ENCODE data around the gene APOBEC3B.
"Not testable (repeated sequence)": the region's sequence is repeated elsewhere in the genome, so short reads cannot be mapped to it uniquely, and the experiment has no call there.

The APOBEC3B gene

GRCh38 chr22:38952281-38952993, 29.7 kb upstream of the APOBEC3B start:
- no peak for DNase-seq

DNA sequence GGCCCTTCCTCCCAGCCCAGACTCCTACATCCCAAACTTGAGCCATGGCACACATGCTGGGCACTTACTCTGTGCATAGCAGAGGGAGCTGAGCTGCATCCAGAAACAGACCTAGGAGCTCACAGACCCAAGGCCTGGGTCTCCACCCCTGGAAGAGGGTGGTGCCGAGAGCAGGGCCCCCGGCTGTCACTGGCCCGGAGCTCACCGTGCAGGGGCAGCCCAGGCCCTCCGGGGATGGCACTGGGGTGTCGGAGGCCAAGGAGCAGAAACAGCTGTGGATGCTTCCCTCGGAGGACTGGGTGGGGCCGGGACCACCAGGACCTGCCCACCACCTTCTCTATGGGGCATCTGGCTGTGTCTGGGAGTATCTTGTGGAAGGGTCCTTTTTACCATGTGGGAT, 29.1 kb upstream of the APOBEC3B start:
- no peak for DNase-seq

DNA sequence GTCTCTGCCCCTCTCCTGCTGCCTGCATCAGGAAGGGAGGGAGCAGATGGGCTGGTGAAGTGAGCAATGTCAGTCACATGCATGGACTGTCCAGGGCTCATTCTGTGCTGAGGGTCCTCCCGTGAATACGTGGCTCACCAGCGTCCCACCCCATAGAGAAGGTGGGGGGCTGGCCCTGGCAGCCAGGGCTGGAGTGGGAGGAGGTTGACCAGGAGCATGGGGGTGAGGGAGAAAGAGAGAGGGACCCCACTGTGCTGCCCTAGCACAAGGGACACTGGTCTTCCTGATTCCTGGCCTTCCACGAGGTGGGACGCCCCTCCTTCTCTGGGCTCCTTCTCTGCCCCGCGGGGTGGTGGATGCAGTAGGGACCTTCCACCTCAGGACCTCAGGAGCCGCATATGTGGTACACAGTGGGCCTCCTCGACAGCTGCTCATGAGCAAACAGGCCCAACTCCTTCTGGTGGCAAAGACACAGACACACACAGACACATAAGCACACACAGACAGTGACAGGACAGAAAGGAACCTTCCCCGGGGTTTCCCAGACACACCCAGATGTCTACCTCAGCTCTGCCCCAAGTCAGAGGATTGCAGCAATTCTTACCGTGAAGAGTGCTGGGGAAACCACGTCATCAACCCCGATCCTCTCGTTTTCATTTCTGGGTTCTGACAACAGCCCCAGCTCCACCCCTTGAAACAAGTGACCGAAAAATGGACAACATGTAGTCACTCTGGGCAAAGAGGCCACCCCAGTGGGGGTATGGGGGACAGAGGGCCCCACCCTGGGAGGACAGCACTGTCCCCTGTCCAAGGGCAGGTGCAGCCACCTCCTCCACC, 28.4 kb upstream of the APOBEC3B start:
- DNase-seq: no peak

DNA sequence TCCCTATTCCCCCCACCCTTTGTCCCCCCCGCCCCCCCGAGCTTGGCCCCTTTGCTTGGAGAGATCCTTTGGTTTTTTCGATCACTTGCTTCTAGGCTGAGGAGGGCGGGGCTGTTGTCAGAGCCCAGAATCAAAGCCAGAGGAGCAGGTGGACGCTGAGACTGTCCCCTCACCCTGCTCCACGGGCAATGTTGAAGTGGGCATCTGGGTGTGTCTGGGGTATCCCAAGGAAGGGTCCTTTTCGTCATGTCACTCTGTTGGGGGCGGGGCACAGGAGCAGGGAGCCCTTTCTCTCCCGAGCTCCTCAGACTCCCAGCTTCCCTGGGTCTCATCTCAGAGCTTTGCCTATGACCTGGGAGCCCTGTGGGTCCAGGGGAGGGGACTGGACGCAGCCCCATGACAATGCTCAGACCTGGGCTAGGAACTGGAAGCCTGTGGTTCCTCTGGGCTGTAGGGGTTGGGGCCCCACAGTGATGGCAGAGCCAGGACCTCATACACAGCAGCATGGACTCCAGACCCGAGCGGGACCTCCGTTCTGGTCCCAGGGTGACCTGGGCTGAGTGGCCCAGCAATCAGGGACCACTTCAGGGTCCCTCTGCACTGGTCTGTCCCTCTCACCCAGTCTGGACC, 27.6 kb upstream of the APOBEC3B start:
- DNase-seq: no peak

- no peak for DNase-seq
These were observed 26.8 kb upstream of the APOBEC3B start for GRCh38 chr22:38955250-38955905.

DNA sequence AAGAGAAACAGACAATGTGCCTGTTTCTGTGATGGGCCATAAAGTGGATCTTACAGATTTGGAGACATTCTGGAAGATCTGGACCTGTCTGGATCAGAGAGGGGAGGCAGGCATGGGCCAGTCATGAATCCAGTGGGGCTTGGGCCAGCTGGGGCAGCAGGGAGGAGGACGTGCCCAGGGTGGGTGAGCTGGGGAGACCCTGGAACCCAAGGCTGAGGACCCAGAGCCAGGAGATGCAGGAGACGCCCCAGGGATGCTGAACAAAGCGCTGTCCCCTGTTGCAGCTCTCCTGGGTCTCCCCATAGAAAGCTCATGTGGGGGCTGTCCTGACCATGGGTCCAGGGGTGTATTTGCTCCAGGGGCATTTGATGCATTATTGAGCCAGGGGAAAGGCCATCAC, 26.2 kb upstream of the APOBEC3B start:
- DNase-seq: no peak

DNA sequence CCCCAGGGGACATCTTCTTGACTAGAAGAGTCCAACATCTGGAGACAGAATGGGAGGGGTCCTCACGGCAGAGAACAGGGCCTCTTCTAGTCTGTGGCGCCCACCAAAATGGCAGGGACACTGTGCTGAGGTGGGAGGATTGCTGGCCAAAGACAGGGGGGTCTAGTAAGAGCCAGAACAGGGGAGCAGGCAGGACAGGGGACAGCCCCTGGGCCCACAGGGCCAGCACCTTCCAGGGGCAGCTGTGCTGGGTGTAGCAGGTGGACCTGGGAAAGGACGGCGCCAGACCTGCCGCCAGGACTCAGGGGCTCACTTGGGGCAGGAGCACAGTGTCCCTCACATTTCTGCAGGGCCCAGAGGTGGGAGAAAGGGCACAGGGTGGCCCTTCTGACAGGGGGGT, 25.6 kb upstream of the APOBEC3B start:
- no peak for DNase-seq

GRCh38 chr22:38957046-38957770, 24.9 kb upstream of the APOBEC3B start, which contains the start of gene APOBEC3A:
TSS of gene APOBEC3A (plus strand) at chr22:38957609. CDS start at chr22:38957692, 83 bp downstream.
- DNase-seq: no peak

DNA sequence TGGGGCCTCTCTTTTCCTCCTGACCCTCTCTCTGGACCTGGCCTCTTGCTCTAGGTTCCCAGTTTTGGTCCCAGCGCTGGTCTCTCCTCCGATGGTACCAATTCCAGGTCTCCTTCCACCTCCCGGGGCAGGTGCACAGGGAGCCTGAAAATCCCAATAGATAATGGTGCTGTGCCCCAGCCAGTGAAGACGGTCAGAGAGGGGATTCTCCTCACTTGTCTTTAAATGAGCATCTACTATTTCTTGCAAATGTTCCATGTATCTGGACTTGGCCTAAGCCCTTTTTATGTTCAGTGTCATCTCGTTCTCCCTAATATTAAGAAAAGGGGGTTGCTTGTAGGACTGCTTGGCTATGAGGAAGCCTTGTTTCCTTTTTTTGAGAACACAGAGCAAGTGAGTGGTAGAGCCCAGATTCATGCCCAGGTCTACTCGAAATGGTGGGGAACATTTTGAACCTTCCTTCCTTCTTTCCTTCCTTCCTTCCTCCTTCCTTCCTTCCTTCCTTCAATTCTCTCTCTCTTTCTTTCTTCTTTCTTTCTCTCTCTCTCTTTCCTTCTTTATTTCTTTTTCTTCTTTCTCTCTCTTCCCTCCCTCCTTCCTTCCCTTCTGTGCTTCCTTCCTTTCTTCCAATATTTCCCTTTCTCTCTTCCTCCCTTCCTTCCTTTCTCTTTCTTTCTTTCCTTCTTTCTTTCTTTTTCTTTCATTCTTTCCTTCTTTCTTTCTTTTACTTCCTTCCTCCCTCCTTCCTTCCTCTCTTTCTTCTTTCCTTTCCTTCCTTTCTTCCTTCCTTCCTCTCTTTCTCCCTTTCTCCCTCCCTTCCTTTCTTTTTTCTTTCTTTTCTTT, 24.1 kb upstream of the APOBEC3B start:
- no peak for DNase-seq

GRCh38 chr22:38958651-38958943, 23.6 kb upstream of the APOBEC3B start:
- not testable (repeated sequence) for DNase-seq

DNA sequence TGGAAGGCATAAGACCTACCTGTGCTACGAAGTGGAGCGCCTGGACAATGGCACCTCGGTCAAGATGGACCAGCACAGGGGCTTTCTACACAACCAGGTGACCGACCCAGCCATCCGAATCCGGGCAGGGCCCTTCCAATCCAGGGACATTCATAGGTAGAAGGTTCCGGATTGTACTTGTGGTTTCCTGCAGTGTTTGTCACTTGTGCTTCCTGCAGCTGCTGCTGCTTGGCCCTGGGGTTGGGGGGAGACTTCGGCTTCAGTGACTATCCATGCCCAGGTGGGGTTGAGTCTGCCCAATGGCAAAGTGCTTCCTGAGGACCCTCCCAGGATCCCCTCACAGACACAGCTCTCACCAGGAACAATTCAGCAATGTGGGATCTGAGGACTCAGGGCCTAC, 22.6 kb upstream of the APOBEC3B start:
- no peak for DNase-seq

- DNase-seq: not testable (repeated sequence)
These were observed 21.5 kb upstream of the APOBEC3B start for GRCh38 chr22:38960673-38961072.

DNA sequence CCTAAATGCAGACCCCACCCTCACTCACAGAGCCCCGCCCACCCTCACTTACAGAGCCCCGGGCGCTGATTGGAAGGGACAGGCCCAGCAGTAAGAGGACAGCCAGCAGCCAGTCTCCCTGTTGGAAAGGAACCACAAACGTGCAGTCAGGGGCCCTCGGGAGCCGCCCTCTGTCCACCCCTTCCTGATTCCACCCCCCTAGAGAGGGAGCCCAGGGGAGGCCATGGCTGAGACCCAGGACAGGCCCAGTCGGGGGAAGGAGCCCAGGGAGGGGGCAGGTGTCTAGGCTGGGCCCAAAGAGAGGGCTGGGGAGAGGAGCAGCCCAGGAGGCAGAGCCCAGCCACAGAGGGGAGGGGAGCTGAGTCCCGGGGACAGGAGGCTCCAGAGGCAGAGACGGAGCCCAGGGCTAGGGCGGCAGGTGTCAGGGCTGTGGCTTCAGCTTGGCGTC, 18.8 kb upstream of the APOBEC3B start:
- DNase-seq: not testable (repeated sequence)

GRCh38 chr22:38963872-38964271, 18.3 kb upstream of the APOBEC3B start:
- DNase-seq: no peak

DNA sequence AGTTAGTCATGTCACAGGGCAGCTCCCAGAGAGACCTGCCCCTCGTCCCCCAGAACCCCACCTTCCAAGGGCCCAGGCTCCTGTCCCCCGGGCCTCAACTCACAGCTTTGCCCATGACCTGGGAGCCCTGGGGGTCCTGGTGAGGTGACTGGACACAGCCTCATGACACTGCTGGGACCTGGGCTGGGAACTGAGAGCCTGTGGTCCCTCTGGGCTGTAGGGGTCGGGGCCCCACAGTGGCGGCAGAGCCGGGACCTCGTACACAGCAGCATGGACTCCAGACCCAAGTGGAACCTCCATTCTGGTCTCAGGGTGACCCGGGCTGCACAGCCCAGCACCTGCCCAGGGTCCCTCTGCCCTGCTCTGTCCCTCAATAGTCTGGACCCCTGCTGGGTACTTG, 17.8 kb upstream of the APOBEC3B start:
- no peak for DNase-seq

DNA sequence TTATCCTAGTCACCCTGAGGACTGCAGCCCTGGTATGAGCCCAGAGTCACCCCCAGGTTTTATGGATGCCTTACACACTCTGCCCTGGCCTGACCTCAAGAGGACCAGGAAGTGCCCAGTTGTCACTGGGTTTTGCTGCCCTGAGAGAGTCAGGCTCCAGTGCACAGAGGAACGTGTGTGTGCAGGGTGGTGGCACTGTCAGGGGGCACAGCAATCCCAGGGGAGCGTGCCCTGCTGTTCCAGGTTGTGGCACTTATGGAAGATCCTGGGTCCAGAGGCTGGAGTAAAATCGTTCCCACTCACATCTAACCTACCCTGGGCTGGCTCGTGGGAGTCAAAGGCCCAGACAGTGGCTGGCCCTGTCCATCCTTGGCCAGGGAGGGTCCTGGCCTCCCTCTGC, 17.2 kb upstream of the APOBEC3B start:
- no peak for DNase-seq

- DNase-seq: no peak
These were observed 16.4 kb upstream of the APOBEC3B start for GRCh38 chr22:38965614-38966379.

- no peak for DNase-seq
These were observed 15.8 kb upstream of the APOBEC3B start for GRCh38 chr22:38966380-38966702.

DNA sequence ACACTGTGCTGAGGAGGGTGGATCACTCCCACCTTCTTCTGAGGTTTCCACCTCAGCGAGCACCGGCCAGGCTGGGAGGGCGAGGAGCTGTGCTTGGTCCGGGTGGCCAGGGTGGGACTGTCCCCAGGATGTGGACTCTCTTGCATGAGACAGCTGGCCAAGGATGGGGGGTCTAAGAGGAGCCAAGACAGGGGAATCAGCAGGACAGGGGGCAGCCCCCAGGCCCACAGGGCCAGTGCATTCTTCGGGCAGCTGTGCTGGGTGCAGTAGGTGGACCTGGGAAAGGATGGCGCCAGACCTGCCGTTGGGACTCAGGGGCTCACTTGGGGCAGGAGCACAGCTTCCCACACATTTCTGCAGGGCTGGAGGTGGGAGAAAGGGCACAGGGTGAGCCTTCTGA, 15.2 kb upstream of the APOBEC3B start:
- no peak for DNase-seq

- no peak for DNase-seq
These were observed 14.4 kb upstream of the APOBEC3B start for GRCh38 chr22:38967451-38968450.
